Dendritic cell treated with granulocyte-macrophage colony-stimulating factor and Interleukin-4, amounts not matched to agents 40 ng/mL and 50 ng/mL, for 4 days (primary cell): ENCODE results near the gene PCDHA5.
A peak's percentile ranks its signal among the peaks of the same experiment; 100 is the strongest.
"Not testable (repeated sequence)": the region's sequence is repeated elsewhere in the genome, so short reads cannot be mapped to it uniquely, and the experiment has no call there.

Source experiments
- H3K27ac Mint-ChIP-seq: one replicate; pipeline ENCODE4 v1.8.0; 2022; ENCODE audit warnings: mild to moderate bottlenecking, mixed read lengths
- H3K27me3 Mint-ChIP-seq: one replicate; pipeline ENCODE4 v1.8.0; 2022; ENCODE audit warnings: mild to moderate bottlenecking, mixed read lengths
- H3K36me3 Mint-ChIP-seq: one replicate; pipeline ENCODE4 v1.8.0; 2022; ENCODE audit warnings: low read depth, mixed read lengths
- H3K4me1 Mint-ChIP-seq: one replicate; pipeline ENCODE4 v1.8.0; 2022; ENCODE audit warnings: low read depth, mixed read lengths
- H3K4me3 Mint-ChIP-seq: one replicate; pipeline ENCODE4 v1.8.0; 2022; ENCODE audit warnings: mild to moderate bottlenecking, moderate library complexity, mixed read lengths
- H3K9me3 Mint-ChIP-seq: one replicate; pipeline ENCODE4 v1.8.0; 2022; ENCODE audit warnings: mixed read lengths
- intact Hi-C: fragments of 100-400 bp; cut with micrococcal nuclease; formaldehyde crosslinking; loops from one replicate; pipeline ENCODE4 v1.15.0; 2022

The PCDHA5 gene

GRCh38 chr5:140821375-140822280 is at the start of gene PCDHA5:
Gene PCDHA5, plus strand, starts transcription at chr5:140821613.
- peaks cover 9% of the 10 kb centered on the region for H3K27me3 Mint-ChIP-seq
- H3K4me3 Mint-ChIP-seq: no peak within 1 kb of the TSS
- H3K27ac Mint-ChIP-seq: no peak within 1 kb of the TSS
- intact Hi-C loops: no loop called here
- H3K36me3 Mint-ChIP-seq: no peaks in the 10 kb centered on the region
- H3K4me1 Mint-ChIP-seq: no peaks in the 10 kb centered on the region
- H3K9me3 Mint-ChIP-seq: peaks cover 33% of the 10 kb centered on the region

GRCh38 chr5:140780512-140780911 is 40.9 kb upstream of the PCDHA5 start:
- Mint-ChIP-seq H3K27me3 (no peaks in the 10 kb centered on the region), H3K9me3 (peaks cover 91% of the 10 kb centered on the region)

GRCh38 chr5:140785905-140786686 is 35.3 kb upstream of the PCDHA5 start, which contains the start of gene PCDHA1:
Gene PCDHA1, plus strand, starts transcription at chr5:140786140.
- H3K4me3 Mint-ChIP-seq: no peak within 1 kb of the TSS
- peaks cover 77% of the 10 kb centered on the region for H3K9me3 Mint-ChIP-seq
- H3K4me1 Mint-ChIP-seq: no peaks in the 10 kb centered on the region
- intact Hi-C loops: no loop called here
- no peak within 1 kb of the TSS for H3K27ac Mint-ChIP-seq
- H3K27me3 Mint-ChIP-seq: peaks cover 31% of the 10 kb centered on the region
- no peaks in the 10 kb centered on the region for H3K36me3 Mint-ChIP-seq

More at GRCh38 chr5:140780512-140780911, 40.9 kb upstream of the PCDHA5 start:
- H3K27ac Mint-ChIP-seq: no peak overlapping the region
- H3K4me3 Mint-ChIP-seq: no peak overlapping the region
- H3K36me3 Mint-ChIP-seq: no peaks in the 10 kb centered on the region
- intact Hi-C loops: no loop called here
- H3K4me1 Mint-ChIP-seq: no peaks in the 10 kb centered on the region

- H3K4me3 Mint-ChIP-seq, H3K4me1 Mint-ChIP-seq, intact Hi-C loops, H3K27ac Mint-ChIP-seq, H3K36me3 Mint-ChIP-seq: not testable (repeated sequence)
- Mint-ChIP-seq H3K27me3 (peaks cover 31% of the 10 kb centered on the region), H3K9me3 (peaks cover 76% of the 10 kb centered on the region)
Observed at GRCh38 chr5:140787422-140787821, 34.0 kb upstream of the PCDHA5 start.

- H3K27ac Mint-ChIP-seq, H3K4me1 Mint-ChIP-seq, intact Hi-C loops, H3K36me3 Mint-ChIP-seq, H3K4me3 Mint-ChIP-seq: not testable (repeated sequence)
- Mint-ChIP-seq H3K27me3 (peaks cover 31% of the 10 kb centered on the region), H3K9me3 (peaks cover 76% of the 10 kb centered on the region)
Observed at GRCh38 chr5:140787849-140788504, 33.4 kb upstream of the PCDHA5 start.

GRCh38 chr5:140791089-140791488 is 30.3 kb upstream of the PCDHA5 start:
- H3K36me3 Mint-ChIP-seq: no peaks in the 10 kb centered on the region
- intact Hi-C loops: no loop called here
- H3K4me3 Mint-ChIP-seq: no peak overlapping the region
- H3K27me3 Mint-ChIP-seq: peaks cover 41% of the 10 kb centered on the region
- no peaks in the 10 kb centered on the region for H3K4me1 Mint-ChIP-seq
- H3K9me3 Mint-ChIP-seq: peaks cover 81% of the 10 kb centered on the region
- H3K27ac Mint-ChIP-seq: no peak overlapping the region

- Mint-ChIP-seq H3K36me3 (no peaks in the 10 kb centered on the region), H3K27me3 (peaks cover 17% of the 10 kb centered on the region), H3K27ac (no peak within 1 kb of the TSS)
Observed at GRCh38 chr5:140794595-140795258, 26.7 kb upstream of the PCDHA5 start, which contains the start of gene PCDHA2. Gene PCDHA2, plus strand, starts transcription at chr5:140794852.

GRCh38 chr5:140795259-140795641 is 26.2 kb upstream of the PCDHA5 start:
- H3K4me3 Mint-ChIP-seq: no peak overlapping the region
- H3K27me3 Mint-ChIP-seq: peaks cover 17% of the 10 kb centered on the region
- intact Hi-C loops: no loop called here
- peaks cover 57% of the 10 kb centered on the region for H3K9me3 Mint-ChIP-seq
- H3K36me3 Mint-ChIP-seq: no peaks in the 10 kb centered on the region
- no peak overlapping the region for H3K27ac Mint-ChIP-seq
- H3K4me1 Mint-ChIP-seq: no peaks in the 10 kb centered on the region

More at GRCh38 chr5:140794595-140795258, 26.7 kb upstream of the PCDHA5 start, which contains the start of gene PCDHA2:
- intact Hi-C loops: no loop called here
- H3K4me3 Mint-ChIP-seq: no peak within 1 kb of the TSS
- H3K9me3 Mint-ChIP-seq: peaks cover 60% of the 10 kb centered on the region
- H3K4me1 Mint-ChIP-seq: no peaks in the 10 kb centered on the region

GRCh38 chr5:140796072-140796717 is 25.2 kb upstream of the PCDHA5 start:
- H3K36me3 Mint-ChIP-seq, H3K4me1 Mint-ChIP-seq, H3K27ac Mint-ChIP-seq, H3K4me3 Mint-ChIP-seq, intact Hi-C loops: not testable (repeated sequence)
- H3K9me3 Mint-ChIP-seq: peaks cover 60% of the 10 kb centered on the region
- H3K27me3 Mint-ChIP-seq: peaks cover 20% of the 10 kb centered on the region

GRCh38 chr5:140796718-140797095 is 24.7 kb upstream of the PCDHA5 start:
- H3K9me3 Mint-ChIP-seq: peaks cover 62% of the 10 kb centered on the region
- intact Hi-C loops: no loop called here
- H3K36me3 Mint-ChIP-seq: no peaks in the 10 kb centered on the region
- no peaks in the 10 kb centered on the region for H3K4me1 Mint-ChIP-seq
- no peak overlapping the region for H3K4me3 Mint-ChIP-seq
- H3K27me3 Mint-ChIP-seq: peaks cover 22% of the 10 kb centered on the region
- H3K27ac Mint-ChIP-seq: no peak overlapping the region

GRCh38 chr5:140800816-140801493 is 20.5 kb upstream of the PCDHA5 start, which contains the start of gene PCDHA3:
Gene PCDHA3, plus strand, starts transcription at chr5:140801057.
- peaks cover 30% of the 10 kb centered on the region for H3K27me3 Mint-ChIP-seq
- no peaks in the 10 kb centered on the region for H3K36me3 Mint-ChIP-seq
- intact Hi-C loops: no loop called here
- H3K4me3 Mint-ChIP-seq: peak within 1 kb of the TSS; percentile 37
- H3K4me1 Mint-ChIP-seq: no peaks in the 10 kb centered on the region
- H3K9me3 Mint-ChIP-seq: peaks cover 62% of the 10 kb centered on the region
- no peak within 1 kb of the TSS for H3K27ac Mint-ChIP-seq

GRCh38 chr5:140801494-140801841 is 19.9 kb upstream of the PCDHA5 start:
- Mint-ChIP-seq H3K27me3 (peaks cover 26% of the 10 kb centered on the region), H3K4me3 (no peak overlapping the region), H3K27ac (no peak overlapping the region), H3K4me1 (no peaks in the 10 kb centered on the region), H3K36me3 (no peaks in the 10 kb centered on the region), H3K9me3 (peaks cover 57% of the 10 kb centered on the region)
- intact Hi-C loops: no loop called here
